Lung (tissue), 12 donors: ENCODE results near the gene C2CD2L. TPM values are rescaled to one million over a fixed set of nuclear protein-coding genes. Genes with fewer than 3 reads are reported as not detected.
A peak's percentile ranks its signal among the peaks of the same experiment; 100 is the strongest.
"Not testable (repeated sequence)": the region's sequence is repeated elsewhere in the genome, so short reads cannot be mapped to it uniquely, and the experiment has no call there.

Experiments used
- ATAC-seq: fragments of 200-7000 bp; cut with Tn5 transposase; one replicate; pipeline ENCODE4 v1.9.1; 2020; ENCODE audit warnings: moderate number of reproducible peaks; ENCODE audit not compliant: insufficient read depth, low FRiP score
- DNase-seq, 3 donors: peaks; one replicate each; pipeline ENCODE4 v3.0.0-alpha.2; 2013 to 2017
- H3K27ac ChIP-seq, 2 donors: one replicate each; pipeline ENCODE4 v1.5.1; 2013; ENCODE audit warnings: mild to moderate bottlenecking in 2 of 2, moderate library complexity in 2 of 2, control low read depth in 1 of 2, inconsistent platforms in 1 of 2, low read depth in 1 of 2, low read length in 1 of 2
- H3K27me3 ChIP-seq, 3 donors: one replicate each; pipeline ENCODE4 v1.5.1; 2013; ENCODE audit warnings: low read length in 2 of 3; ENCODE audit not compliant: control insufficient read depth in 3 of 3, insufficient read depth in 3 of 3
- H3K36me3 ChIP-seq, 4 donors: one replicate each; pipeline ENCODE4 v1.5.1; 2013; ENCODE audit warnings: low read length in 4 of 4, mild to moderate bottlenecking in 1 of 4, moderate library complexity in 1 of 4; ENCODE audit not compliant: control insufficient read depth in 4 of 4, insufficient read depth in 4 of 4
- H3K4me1 ChIP-seq, 5 donors: one replicate each; pipeline ENCODE4 v1.5.1; 2013; ENCODE audit warnings: low read length in 5 of 5, mild to moderate bottlenecking in 2 of 5, moderate library complexity in 1 of 5; ENCODE audit not compliant: control insufficient read depth in 5 of 5, insufficient read depth in 5 of 5
- H3K4me3 ChIP-seq: one replicate; pipeline ENCODE4 v1.5.1; 2013; ENCODE audit warnings: mild to moderate bottlenecking, control low read depth, moderate library complexity
- H3K9ac ChIP-seq, 2 donors: one replicate each; pipeline ENCODE4 v1.5.1; 2013; ENCODE audit warnings: low read length in 2 of 2, control low read depth in 1 of 2; ENCODE audit not compliant: insufficient read depth in 1 of 2
- H3K9me3 ChIP-seq, 4 donors: one replicate each; pipeline ENCODE4 v1.5.1; 2013; ENCODE audit warnings: low read length in 3 of 4, mild to moderate bottlenecking in 1 of 4, moderate library complexity in 1 of 4; ENCODE audit not compliant: control insufficient read depth in 4 of 4, insufficient read depth in 3 of 4
- CTCF ChIP-seq: IDR thresholded peaks from 2 replicates; pipeline ENCODE4 v1.5.1; 2012; ENCODE audit warnings: mild to moderate bottlenecking; ENCODE audit errors: control extremely low read depth, extremely low read depth
- WGBS, 2 donors: extraction: QIAGEN DNeasy Blood & Tissue Kit; methylation state at CpG; one replicate each; pipeline ENCODE4 v1.1.7; 2013; 5-methylcytosine and 5-hydroxymethylcytosine counted together
- polyA plus RNA-seq, 2 donors: library from polyadenylated mRNA; stranded (reverse); fragments of 200-250 nt; gene quantifications; one replicate each; pipeline ENCODE4 v1.2.1, GENCODE V29; 2013
- total RNA-seq, 2 donors: library from RNA; depleted of rRNA in 1 of 2; stranded (reverse); fragments of >200 nt in 1 of 2; gene quantifications; one replicate each; pipeline ENCODE4 v1.2.1, GENCODE V29; 2014 to 2021
- donor health status: control.
- donor health status: control.
- donor health status: Bipolar disorder and iron deficiency.
- donor health status: healthy.
- donor health status: DM: yes; HTN: yes; CAD: no.

C2CD2L gene
- total and polyA plus RNA-seq, 4 donors, result 6.5 to 20.7 (median 12.7) TPM

GRCh38 chr11:119100994-119101758, 6.0 kb upstream of the C2CD2L start:
- Histone ChIP-seq H3K4me3 (peak overlapping the region; percentile 73), H3K9ac (peak overlapping the region; percentile 74 to 85), H3K27ac (peak overlapping the region; percentile 77 to 92), H3K4me1 (peaks cover 4 to 22% (median 10%) of the 10 kb centered on the region in 5 donors), H3K27me3 (no peaks in the 10 kb centered on the region), H3K36me3 (peaks cover 5 to 25% (median 16%) of the 10 kb centered on the region in 4 donors), H3K9me3 (peaks cover 0 to 2% (median 0%) of the 10 kb centered on the region in 4 donors)
- peak; percentile 24 for ATAC-seq
- DNase-seq, result peak in 1 of 3 donors; percentile 33
- WGBS, 2 donors, result 1% methylated on average over 29 of the region's 29 CpGs
- TF ChIP-seq CTCF, result no peak

GRCh38 chr11:119101759-119102423, 5.3 kb upstream of the C2CD2L start, which contains the start of gene DPAGT1:
Gene DPAGT1, minus strand, starts transcription at chr11:119101853. Its CDS starts 198 bp downstream, at chr11:119101655.
- H3K4me3 ChIP-seq, result peak within 1 kb of the TSS; percentile 73
- peaks cover 4 to 29% (median 16%) of the 10 kb centered on the region in 5 donors for H3K4me1 ChIP-seq
- TF ChIP-seq CTCF, result no peak
- H3K9ac ChIP-seq, result peak within 1 kb of the TSS; percentile 74 to 85
- H3K36me3 ChIP-seq, result peaks cover 5 to 19% (median 13%) of the 10 kb centered on the region in 4 donors
- H3K27ac ChIP-seq, result peak within 1 kb of the TSS; percentile 77 to 92
- peak; percentile 90 for ATAC-seq
- peaks cover 0 to 2% (median 0%) of the 10 kb centered on the region in 4 donors for H3K9me3 ChIP-seq
- 0% methylated on average over 32 of the region's 32 CpGs for WGBS, 2 donors
- peak; percentile 93 to 98 (median 98) for DNase-seq
- no peaks in the 10 kb centered on the region for H3K27me3 ChIP-seq

- Histone ChIP-seq H3K4me1 (peaks cover 4 to 35% (median 18%) of the 10 kb centered on the region in 5 donors), H3K27ac (peak overlapping the region; percentile 71 to 92)
- not testable (repeated sequence) for DNase-seq, H3K27me3 ChIP-seq, H3K9me3 ChIP-seq, H3K9ac ChIP-seq, ATAC-seq, H3K4me3 ChIP-seq, H3K36me3 ChIP-seq
- 84 to 89% methylated on average over 18 of the region's 18 CpGs for WGBS, 2 donors
Observed at GRCh38 chr11:119103161-119103664, 3.9 kb upstream of the C2CD2L start.

- Histone ChIP-seq H3K27me3 (no peaks in the 10 kb centered on the region), H3K4me1 (peaks cover 4 to 40% (median 23%) of the 10 kb centered on the region in 5 donors), H3K4me3 (no peak overlapping the region), H3K27ac (no peak overlapping the region), H3K9ac (no peak overlapping the region), H3K9me3 (peaks cover 0 to 2% (median 0%) of the 10 kb centered on the region in 4 donors), H3K36me3 (peaks cover 0 to 2% (median 0%) of the 10 kb centered on the region in 4 donors)
- ATAC-seq (no peak), DNase-seq (no peak)
- 68 to 69% methylated on average over 4 of the region's 4 CpGs for WGBS, 2 donors
- no peak for TF ChIP-seq CTCF
Observed at GRCh38 chr11:119103793-119104192, 3.4 kb upstream of the C2CD2L start.
